Measurements from ENCODE around the gene GPER1.

Gene GPER1

DNA sequence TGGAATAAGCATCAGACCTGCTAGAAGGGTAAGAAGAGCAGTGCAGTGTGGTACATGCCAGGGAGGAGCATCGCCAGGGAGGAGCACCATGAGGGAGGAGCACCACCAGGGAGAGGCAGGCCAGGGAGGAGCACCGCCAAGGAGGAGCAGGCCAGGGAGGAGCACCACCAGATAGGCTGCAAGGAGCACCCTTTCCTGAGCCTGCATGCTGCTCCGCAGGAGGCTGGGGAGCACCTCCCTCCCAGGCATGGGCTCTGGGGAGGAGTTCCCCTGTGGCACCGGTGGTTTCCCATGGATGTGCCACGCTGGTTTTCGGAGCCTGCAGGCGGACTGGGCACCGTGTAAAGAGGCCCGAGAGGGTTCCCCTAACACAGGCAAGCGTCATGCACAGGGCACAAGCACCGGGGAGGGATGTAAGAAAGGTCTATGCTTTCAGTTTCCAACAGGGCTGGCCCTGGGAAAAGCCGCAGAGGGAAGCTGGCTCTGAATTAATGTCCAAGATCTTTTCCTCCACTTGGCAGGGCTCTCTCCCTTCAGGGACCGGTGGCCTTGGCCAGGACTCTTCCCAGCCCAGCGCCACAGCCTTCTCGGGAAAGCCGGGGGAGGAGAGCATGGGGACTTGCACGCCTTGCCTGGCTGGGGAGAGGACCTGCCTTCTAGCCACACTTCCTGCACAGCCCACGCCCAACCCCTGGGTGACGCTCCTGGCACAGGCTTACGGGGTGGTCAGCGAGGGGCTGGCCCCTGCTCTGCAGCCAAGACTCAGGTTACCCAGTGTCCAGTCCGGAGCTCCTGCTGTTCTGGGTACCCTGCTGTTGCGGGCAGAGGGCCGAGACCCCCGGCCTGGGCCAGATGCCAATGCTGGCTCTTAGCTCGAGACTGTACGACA, 11.5 kb upstream of the GPER1 start:
- TF ChIP-seq, protein P1, sequence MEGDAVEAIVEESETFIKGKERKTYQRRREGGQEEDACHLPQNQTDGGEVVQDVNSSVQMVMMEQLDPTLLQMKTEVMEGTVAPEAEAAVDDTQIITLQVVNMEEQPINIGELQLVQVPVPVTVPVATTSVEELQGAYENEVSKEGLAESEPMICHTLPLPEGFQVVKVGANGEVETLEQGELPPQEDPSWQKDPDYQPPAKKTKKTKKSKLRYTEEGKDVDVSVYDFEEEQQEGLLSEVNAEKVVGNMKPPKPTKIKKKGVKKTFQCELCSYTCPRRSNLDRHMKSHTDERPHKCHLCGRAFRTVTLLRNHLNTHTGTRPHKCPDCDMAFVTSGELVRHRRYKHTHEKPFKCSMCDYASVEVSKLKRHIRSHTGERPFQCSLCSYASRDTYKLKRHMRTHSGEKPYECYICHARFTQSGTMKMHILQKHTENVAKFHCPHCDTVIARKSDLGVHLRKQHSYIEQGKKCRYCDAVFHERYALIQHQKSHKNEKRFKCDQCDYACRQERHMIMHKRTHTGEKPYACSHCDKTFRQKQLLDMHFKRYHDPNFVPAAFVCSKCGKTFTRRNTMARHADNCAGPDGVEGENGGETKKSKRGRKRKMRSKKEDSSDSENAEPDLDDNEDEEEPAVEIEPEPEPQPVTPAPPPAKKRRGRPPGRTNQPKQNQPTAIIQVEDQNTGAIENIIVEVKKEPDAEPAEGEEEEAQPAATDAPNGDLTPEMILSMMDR (IDR thresholded peaks at IDR 0.05; ENCODE audit: insufficient read depth, low read length, poor library complexity, severe bottlenecking), result no peak
- Histone ChIP-seq H3K4me3 (replicated peaks; ENCODE audit: low read depth, low read length) (no peak overlapping the region), H3K36me3 (ENCODE audit: control insufficient read depth, insufficient read depth, low read length) (no peaks in the 10 kb centered on the region; the same call in 1 of the 2 replicates), H3K27me3 (replicated peaks; ENCODE audit: control insufficient read depth, insufficient read depth, low read length) (no peaks in the 10 kb centered on the region)
- no peak for DNase-seq (ENCODE audit: extremely low read depth, insufficient read length)

DNA sequence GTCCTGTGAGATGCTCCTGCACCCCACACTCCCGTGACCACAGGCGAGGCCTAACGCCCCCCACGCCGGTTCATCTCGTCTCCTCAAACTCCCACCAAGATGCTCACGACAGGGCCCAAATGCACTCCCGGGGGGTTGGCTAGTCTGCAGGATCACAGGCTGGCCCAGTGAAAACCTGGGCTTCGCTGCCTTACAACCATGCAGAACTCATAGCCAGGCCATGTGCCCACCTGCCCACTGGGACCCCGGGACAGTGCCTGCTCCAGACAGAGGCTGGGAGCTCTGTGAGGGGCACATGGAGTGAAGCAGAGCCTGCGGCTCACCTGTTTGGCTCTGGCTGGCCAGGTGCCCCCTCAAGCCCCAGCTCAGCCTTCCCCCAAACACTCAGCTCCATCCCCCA, 9.4 kb upstream of the GPER1 start:
- Histone ChIP-seq H3K27me3 (replicated peaks; ENCODE audit: control insufficient read depth, insufficient read depth, low read length) (no peaks in the 10 kb centered on the region), H3K36me3 (ENCODE audit: control insufficient read depth, insufficient read depth, low read length) (peaks cover under 1% of the 10 kb centered on the region), H3K4me3 (replicated peaks; ENCODE audit: low read depth, low read length) (no peak overlapping the region)
- DNase-seq (ENCODE audit: extremely low read depth, insufficient read length), result no peak
- TF ChIP-seq, protein P1 (IDR thresholded peaks at IDR 0.05; ENCODE audit: insufficient read depth, low read length, poor library complexity, severe bottlenecking), result no peak

DNA sequence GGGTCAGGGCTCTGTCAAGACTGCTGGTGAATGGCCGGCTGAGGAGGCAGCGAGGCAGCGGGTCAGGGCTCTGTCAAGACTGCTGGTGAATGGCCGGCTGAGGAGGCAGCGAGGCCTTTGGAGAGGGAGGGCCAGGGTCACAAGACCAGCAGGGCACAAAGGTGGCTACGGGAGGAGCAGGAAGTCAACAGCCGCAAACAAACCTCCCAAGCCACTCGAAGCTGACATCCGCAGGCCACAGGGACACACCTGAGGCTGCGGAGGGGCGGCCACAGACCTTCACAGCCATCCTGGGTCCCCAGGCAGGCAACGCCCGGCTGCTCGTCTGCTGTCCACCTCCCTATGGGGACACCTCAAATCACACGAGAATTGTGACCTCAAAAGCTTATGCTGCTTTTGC, 8.9 kb upstream of the GPER1 start:
- no peak for DNase-seq (ENCODE audit: extremely low read depth, insufficient read length)
- TF ChIP-seq, protein P1 (IDR thresholded peaks at IDR 0.05; ENCODE audit: insufficient read depth, low read length, poor library complexity, severe bottlenecking), result no peak
- H3K27me3 ChIP-seq (replicated peaks; ENCODE audit: control insufficient read depth, insufficient read depth, low read length), result no peaks in the 10 kb centered on the region

DNA sequence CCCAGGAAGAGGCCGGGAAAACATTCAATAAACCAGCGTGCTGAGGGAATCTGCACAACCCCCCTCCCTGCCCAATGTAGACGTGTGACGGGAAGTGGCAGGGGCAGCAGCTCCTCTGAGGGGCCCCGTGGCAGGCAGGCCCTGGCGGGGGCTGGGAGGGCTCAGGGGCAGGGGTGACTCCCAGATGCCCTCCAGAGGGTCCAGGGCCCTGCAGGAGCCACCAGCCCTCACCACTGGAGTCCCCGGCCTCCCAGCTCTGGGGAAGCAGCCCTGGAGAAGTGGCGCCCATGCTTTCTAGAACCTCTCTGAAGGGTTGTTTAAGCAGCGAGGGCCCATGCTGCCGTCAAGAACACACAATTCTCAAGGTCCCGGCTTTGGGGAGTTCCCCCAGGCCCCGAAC, 8.4 kb upstream of the GPER1 start:
- TF ChIP-seq, protein P1 (IDR thresholded peaks at IDR 0.05; ENCODE audit: insufficient read depth, low read length, poor library complexity, severe bottlenecking), result no peak
- H3K27me3 ChIP-seq (replicated peaks; ENCODE audit: control insufficient read depth, insufficient read depth, low read length), result no peaks in the 10 kb centered on the region
- DNase-seq (ENCODE audit: extremely low read depth, insufficient read length), result no peak
- peaks cover 2% of the 10 kb centered on the region for H3K36me3 ChIP-seq (ENCODE audit: control insufficient read depth, insufficient read depth, low read length)
- no peak overlapping the region for H3K4me3 ChIP-seq (replicated peaks; ENCODE audit: low read depth, low read length)

More for the DNA sequence above, 8.9 kb upstream of the GPER1 start:
- Histone ChIP-seq H3K36me3 (ENCODE audit: control insufficient read depth, insufficient read depth, low read length) (peaks cover 2% of the 10 kb centered on the region), H3K4me3 (replicated peaks; ENCODE audit: low read depth, low read length) (no peak overlapping the region)

DNA sequence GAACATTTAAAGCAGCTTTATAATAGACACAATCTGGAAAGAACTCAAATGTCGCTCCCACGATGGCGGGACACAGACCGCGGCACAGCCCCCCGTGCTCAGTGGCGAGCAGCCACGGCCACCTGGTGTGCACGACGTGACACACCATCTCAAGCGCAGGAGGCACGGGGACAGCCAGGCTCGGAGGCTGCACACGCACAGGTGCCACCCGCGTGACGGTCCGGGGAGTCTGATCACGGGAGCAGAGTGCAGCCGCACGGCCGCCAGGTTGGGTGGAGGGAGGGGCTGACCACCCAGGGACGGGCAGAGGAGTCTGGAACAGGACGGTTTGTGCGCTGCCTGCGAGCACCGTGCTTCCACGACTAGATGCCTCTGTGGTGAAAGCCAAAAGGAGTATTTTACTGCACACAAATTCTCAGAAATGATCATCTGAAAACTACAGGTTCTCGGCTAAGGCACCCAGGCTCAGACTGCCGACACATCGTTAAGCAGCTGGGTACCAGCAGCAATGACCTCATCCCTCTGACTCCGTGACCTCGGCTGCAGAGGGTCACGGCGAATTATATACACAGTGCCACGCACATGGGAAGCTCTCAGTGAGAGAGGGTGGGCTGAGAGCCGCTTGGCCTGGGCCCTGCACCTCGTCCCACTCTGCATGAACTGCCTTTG, 7.5 kb upstream of the GPER1 start:
- Histone ChIP-seq H3K4me3 (replicated peaks; ENCODE audit: low read depth, low read length) (no peak overlapping the region), H3K36me3 (ENCODE audit: control insufficient read depth, insufficient read depth, low read length) (peaks cover 2% of the 10 kb centered on the region), H3K27me3 (replicated peaks; ENCODE audit: control insufficient read depth, insufficient read depth, low read length) (no peaks in the 10 kb centered on the region)
- TF ChIP-seq, protein P1 (IDR thresholded peaks at IDR 0.05; ENCODE audit: insufficient read depth, low read length, poor library complexity, severe bottlenecking), result no peak
- no peak for DNase-seq (ENCODE audit: extremely low read depth, insufficient read length)

Measured in GM06990 (cell line).